HCT116 (cell line): ENCODE data around the gene CACNB2.

Source experiments
- ATF3 ChIP-seq: IDR thresholded peaks from 2 replicates; pipeline ENCODE4 v1.6.1; 2012
- CTCF ChIP-seq, 3 experiments: fragments of 200-600 bp in 1 of 3; sonication (generic) in 1 of 3; IDR thresholded peaks in 2 of 3; conservative IDR thresholded peaks in 1 of 3; 2 replicates each; pipeline ENCODE4 v1.5.1; 2012 to 2017; ENCODE audit warnings: low read depth in 2 of 3, low read length in 2 of 3, antibody characterized with exemption in 1 of 3, borderline replicate concordance in 1 of 3, control low read depth in 1 of 3, mild to moderate bottlenecking in 1 of 3, mixed read lengths in 1 of 3, mixed run types in 1 of 3, moderate library complexity in 1 of 3; ENCODE audit not compliant: insufficient read depth in 1 of 3
- EZH2 ChIP-seq: fragments of 200-600 bp; sonication (generic); IDR thresholded peaks from 2 replicates; pipeline ENCODE4 v1.6.1; 2017; ENCODE audit warnings: antibody characterized with exemption, mixed run types
- JUND ChIP-seq: IDR thresholded peaks from 2 replicates; pipeline ENCODE4 v1.6.1; 2012

- TF ChIP-seq CTCF (IDR thresholded peaks at IDR 0.05 in 2 of 3, conservative IDR thresholded peaks at IDR 0.05 in 1 of 3; ENCODE audit: borderline replicate concordance in 1 of 3, insufficient read depth in 1 of 3, low read depth in 2 of 3, low read length in 2 of 3) (no peak), JUND (no peak), ATF3 (no peak), EZH2 (no peak)
These were observed 236.4 kb downstream of the CACNB2 start for GRCh38 chr10:18376650-18377049.
